Measurements from ENCODE around the gene NOC2L. TPM values are rescaled to one million over a fixed set of nuclear protein-coding genes. Genes with fewer than 3 reads are reported as not detected.

NOC2L gene
- total RNA-seq, 2 experiments from 2014 or later: 180 to 192 TPM

GRCh38 chr1:925561-926421 lies 33.3 kb downstream of the NOC2L start:
- ChIA-PET CTCF (interaction anchor here (1.1 kb wide), 1 partner anchor 17 kb away, joined by 4 read pairs; no protein-coding TSS in a partner anchor), POLR2A (no interaction called here)

- ChIA-PET CTCF (no interaction called here), POLR2A (no interaction called here)
Observed at GRCh38 chr1:924656-925560, 34.1 kb downstream of the NOC2L start.

GRCh38 chr1:923991-924655 lies 34.9 kb downstream of the NOC2L start:
- POLR2A ChIA-PET: no interaction called here
- CTCF ChIA-PET: no interaction called here

- ChIA-PET CTCF (interaction anchor here (1.4 kb wide), 1 partner anchor 19 kb away, joined by 3 read pairs; no protein-coding TSS in a partner anchor), POLR2A (interaction anchor here (0.6 kb wide), 1 partner anchor 19 kb away, joined by 3 read pairs; no protein-coding TSS in a partner anchor)
Observed at GRCh38 chr1:923131-923990, 35.7 kb downstream of the NOC2L start, which contains the start of gene SAMD11. SAMD11 (plus strand) TSS chr1:923923; CDS start chr1:924432, 509 bp downstream.

GRCh38 chr1:921011-921837 lies 37.8 kb downstream of the NOC2L start:
- POLR2A ChIA-PET: no interaction called here

GRCh38 chr1:920521-920920 lies 38.5 kb downstream of the NOC2L start:
- ChIA-PET CTCF (interaction anchor here (0.8 kb wide), 1 partner anchor 16 kb away, joined by 3 read pairs; no protein-coding TSS in a partner anchor), POLR2A (no interaction called here)

More at GRCh38 chr1:921011-921837, 37.8 kb downstream of the NOC2L start:
- CTCF ChIA-PET: interaction anchor here (0.8 kb wide), 1 partner anchor 16 kb away, joined by 3 read pairs; no protein-coding TSS in a partner anchor

GRCh38 chr1:920010-920409 lies 39.0 kb downstream of the NOC2L start:
- ChIA-PET CTCF (interaction anchor here (0.8 kb wide), 1 partner anchor 15 kb away, joined by 3 read pairs; no protein-coding TSS in a partner anchor), POLR2A (no interaction called here)

- ChIA-PET POLR2A (no interaction called here), CTCF (interaction anchor here (1.3 kb wide), 1 partner anchor 15 kb away, joined by 4 read pairs; no protein-coding TSS in a partner anchor)
Observed at GRCh38 chr1:919271-919872, 39.7 kb downstream of the NOC2L start.

- POLR2A ChIA-PET: no interaction called here
- CTCF ChIA-PET: interaction anchor here (1.3 kb wide), 1 partner anchor 14 kb away, joined by 4 read pairs; no protein-coding TSS in a partner anchor
Observed at GRCh38 chr1:918843-919242, 40.2 kb downstream of the NOC2L start.

GRCh38 chr1:918353-918752 lies 40.7 kb downstream of the NOC2L start:
- CTCF ChIA-PET: interaction anchor here (1.3 kb wide), 1 partner anchor 14 kb away, joined by 4 read pairs; no protein-coding TSS in a partner anchor
- POLR2A ChIA-PET: no interaction called here

- ChIA-PET CTCF (interaction anchor here (1.3 kb wide), 1 partner anchor 13 kb away, joined by 4 read pairs; no protein-coding TSS in a partner anchor), POLR2A (no interaction called here)
Observed at GRCh38 chr1:917466-918091, 41.5 kb downstream of the NOC2L start.

- ChIA-PET POLR2A (no interaction called here), CTCF (no interaction called here)
Observed at GRCh38 chr1:917076-917459, 42.0 kb downstream of the NOC2L start.

GRCh38 chr1:916173-917075 lies 42.6 kb downstream of the NOC2L start:
- ChIA-PET CTCF (no interaction called here), POLR2A (no interaction called here)

GRCh38 chr1:915295-916172 lies 43.5 kb downstream of the NOC2L start:
- CTCF ChIA-PET: interaction anchor here (1.7 to 1.8 kb wide), 2 partner anchors 11 to 25 kb away, joined by 7 to 8 read pairs; no protein-coding TSS in a partner anchor

GRCh38 chr1:914891-915280 lies 44.2 kb downstream of the NOC2L start:
- ChIA-PET POLR2A (no interaction called here), CTCF (interaction anchor here (1.7 to 1.8 kb wide), 2 partner anchors 10 to 26 kb away, joined by 7 to 8 read pairs; no protein-coding TSS in a partner anchor)

More at GRCh38 chr1:915295-916172, 43.5 kb downstream of the NOC2L start:
- POLR2A ChIA-PET: no interaction called here
